ENCODE data around the gene CCDC180.
"Not testable (repeated sequence)": the region's sequence is repeated elsewhere in the genome, so short reads cannot be mapped to it uniquely, and the experiment has no call there.

The CCDC180 gene

DNA sequence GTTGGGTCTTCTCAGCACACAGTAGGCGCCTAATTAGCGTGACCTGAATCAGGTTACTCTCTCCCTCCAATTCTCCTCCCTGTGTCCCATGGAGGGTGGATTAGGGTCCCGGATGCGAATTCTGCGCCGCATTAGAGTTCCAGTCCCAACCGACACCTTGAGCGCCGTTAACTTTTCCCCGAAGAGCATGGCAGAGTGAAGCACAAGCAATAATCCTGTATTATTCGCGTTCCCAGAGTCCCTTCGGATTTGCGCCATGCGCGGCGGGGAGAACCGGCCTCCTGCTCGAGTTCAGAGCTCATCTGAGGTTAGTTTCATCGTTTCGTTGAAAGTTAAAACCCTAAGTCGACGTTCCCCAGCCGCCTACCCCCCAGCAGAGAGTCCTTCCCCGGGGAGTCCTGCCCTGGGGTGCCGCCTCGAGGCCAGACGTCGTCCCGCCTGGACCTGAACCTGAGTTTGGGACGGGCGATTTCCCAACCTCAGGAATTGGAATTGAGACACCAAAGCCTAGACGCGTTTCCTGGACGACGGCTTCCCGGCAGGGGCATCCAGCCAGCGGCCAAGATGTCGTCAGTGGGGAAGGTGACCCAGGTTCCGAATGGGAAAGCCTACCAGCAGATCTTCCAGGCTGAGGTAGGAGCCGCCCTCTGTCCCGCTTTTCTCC is at the start of gene CCDC180:
CCDC180 (plus strand) TSS at position 160 of the 664 bp plus-strand sequence; CDS start at position 565, 405 bp downstream.
- DNase-seq = no peak

DNA sequence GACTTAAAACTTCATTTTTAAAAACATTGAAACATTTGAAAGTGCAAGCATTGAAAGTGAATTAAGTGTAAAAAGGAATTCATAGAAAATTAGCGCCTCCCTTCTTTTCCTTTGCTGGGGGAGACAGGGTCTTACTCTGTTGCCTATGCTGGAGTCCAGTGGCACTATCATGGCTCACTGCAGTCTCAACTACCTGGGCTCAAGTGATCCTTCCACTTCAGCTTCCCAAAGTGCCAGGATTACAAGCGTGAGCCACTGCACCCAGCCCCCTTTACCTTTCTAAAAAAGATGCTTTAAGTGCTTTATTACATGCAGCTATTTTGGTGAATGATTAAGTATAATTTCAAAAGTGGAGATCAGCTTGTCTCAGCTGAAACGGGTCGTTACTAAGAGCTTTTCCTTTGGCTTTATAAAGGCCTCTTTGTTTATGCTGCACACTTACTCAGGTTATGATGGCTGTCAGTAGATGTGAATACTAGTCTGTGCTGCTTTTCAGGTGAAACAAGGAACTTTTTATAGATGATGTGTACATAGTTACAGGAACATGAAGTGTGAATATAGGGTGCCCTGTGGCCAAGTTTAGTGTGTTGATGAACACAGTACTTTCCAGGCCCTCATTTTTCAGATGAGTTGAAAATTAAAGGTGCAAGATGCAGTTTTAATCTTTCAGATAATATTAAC is 47.5 kb upstream of the CCDC180 start:
- DNase-seq = not testable (repeated sequence)

- no peak for DNase-seq
Observed at GRCh38 chr9:97271292-97271691, 36.2 kb upstream of the CCDC180 start.

- DNase-seq = no peak
Observed at GRCh38 chr9:97272072-97272471, 35.4 kb upstream of the CCDC180 start.

DNA sequence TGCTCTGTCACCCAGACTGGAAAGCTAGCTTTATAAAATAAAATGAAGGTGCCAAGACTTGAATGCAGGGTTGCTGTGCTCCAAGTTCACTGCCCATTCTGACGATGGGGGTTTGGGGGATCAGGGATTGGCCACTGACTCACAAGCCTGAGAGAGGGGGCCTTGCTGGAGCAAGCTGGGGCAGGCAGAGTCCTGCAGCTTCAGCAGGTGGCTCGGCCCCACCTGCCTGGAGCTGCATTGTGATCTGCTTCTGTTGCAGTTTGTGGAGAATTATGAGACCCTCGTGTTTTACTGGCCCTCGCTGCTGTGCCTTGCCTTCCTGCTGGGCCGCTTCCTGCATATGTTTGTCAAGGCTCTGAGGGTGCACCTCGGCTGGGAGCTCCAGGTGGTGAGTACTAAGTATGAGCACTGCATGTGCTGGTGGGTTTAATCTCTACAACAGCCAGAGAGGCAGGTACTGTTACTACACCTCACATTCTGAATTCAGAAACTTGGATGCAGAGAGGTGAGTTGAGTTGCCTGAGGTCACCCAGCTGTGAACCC is 31.1 kb upstream of the CCDC180 start:
- no peak for DNase-seq

GRCh38 chr9:97277953-97278352 is 29.5 kb upstream of the CCDC180 start:
- DNase-seq = no peak

DNA sequence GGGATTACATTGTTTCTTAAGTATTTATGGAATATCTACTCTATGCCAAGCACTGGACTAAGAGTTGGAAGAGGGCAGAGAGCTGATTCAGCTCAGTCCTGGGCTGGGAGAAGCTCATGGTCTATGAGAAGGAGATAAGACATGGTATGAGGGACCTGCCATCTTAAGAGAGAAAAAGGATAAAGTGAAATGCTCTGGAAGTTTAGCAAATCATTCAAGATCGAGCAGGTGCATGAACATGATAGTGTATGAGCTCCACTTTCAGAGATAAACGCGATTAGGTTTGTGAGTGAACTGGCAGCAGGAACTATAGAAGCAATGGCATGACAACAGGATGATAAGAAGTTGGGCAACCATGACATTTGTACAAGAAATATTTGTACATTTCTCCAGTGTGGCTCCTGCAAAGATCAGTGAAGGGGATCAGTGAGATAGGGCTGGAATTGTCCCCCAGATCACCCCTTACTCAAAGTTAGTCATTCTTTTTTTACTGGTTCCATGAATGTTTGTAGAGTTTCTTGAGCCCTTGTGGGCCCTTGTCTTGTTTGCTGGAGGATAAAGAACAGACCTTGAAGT is 26.6 kb upstream of the CCDC180 start:
- DNase-seq = no peak

DNA sequence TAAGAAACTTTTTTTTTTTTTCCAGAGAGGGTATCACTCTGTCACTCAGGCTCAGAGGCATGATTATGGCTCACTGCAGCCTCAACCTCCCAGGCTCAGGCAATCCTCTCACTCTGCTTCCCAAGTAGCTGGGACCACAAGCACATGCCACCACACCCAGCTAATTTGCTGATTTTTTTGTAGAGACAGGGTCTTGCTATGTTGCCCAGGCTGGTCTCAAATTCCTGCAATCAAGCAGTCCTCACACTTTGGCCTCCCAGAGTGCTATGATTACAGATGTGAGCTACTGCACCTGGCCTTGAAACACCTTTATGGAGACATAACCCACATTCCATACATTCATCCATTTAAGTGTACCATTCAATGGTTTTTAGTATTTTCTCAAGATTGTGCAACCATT is 23.7 kb upstream of the CCDC180 start:
- DNase-seq = no peak

DNA sequence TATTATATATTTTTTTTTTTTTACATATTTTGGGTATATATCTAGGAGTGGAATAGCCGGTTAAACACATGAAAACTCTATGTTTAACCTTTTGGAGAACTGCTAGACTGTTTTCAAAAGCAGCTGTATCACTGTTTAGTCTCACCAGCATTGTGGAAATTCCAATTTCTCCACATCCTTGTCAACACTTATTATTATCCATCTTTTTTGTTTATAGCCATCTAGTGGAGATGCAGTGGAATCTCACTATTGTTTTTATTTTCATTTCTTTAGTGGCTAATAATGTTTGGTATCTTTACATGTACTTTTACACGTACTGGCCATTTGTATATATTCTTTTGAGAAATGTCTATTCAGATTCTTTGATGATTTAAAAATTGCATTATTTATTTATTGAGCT is 22.7 kb upstream of the CCDC180 start:
- DNase-seq = no peak

GRCh38 chr9:97292200-97292599 is 15.3 kb upstream of the CCDC180 start:
- no peak for DNase-seq

- no peak for DNase-seq
Observed at GRCh38 chr9:97293207-97293721, 14.2 kb upstream of the CCDC180 start.

DNA sequence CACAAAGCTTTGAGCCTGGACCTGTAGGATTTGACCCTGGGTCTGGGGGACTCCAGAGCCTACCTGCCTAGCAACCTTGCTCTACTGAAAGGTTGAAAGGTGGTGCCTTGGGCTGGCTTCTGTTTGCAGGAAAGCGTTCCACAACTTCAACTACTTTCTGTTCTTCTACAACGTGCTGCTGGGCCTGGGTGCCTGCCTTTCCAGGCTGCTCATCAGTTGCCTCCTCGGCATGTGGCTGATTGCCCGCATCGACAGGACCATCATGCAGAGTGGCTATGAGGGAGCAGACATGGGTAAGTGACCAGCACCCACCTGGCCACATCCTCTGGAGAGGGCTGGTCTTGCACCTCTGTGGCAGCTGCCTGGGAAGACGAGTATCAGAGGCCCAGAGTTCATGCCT is 13.6 kb upstream of the CCDC180 start:
- DNase-seq = no peak

- no peak for DNase-seq
Observed at GRCh38 chr9:97297889-97298288, 9.6 kb upstream of the CCDC180 start.

GRCh38 chr9:97299809-97300414 is 7.5 kb upstream of the CCDC180 start:
- DNase-seq = no peak

- no peak for DNase-seq
Observed at GRCh38 chr9:97300586-97300985, 6.9 kb upstream of the CCDC180 start.

- DNase-seq = no peak
Observed at GRCh38 chr9:97301974-97302373, 5.5 kb upstream of the CCDC180 start.

GRCh38 chr9:97304586-97304985 is 2.9 kb upstream of the CCDC180 start:
- no peak for DNase-seq

- no peak for DNase-seq
Observed at GRCh38 chr9:97305501-97306298, 1.8 kb upstream of the CCDC180 start.

- DNase-seq = no peak
Observed at GRCh38 chr9:97307091-97307490, 368 bp upstream of the CCDC180 start.

- no peak for DNase-seq
Observed at GRCh38 chr9:97309260-97309659, 1.8 kb downstream of the CCDC180 start.

DNA sequence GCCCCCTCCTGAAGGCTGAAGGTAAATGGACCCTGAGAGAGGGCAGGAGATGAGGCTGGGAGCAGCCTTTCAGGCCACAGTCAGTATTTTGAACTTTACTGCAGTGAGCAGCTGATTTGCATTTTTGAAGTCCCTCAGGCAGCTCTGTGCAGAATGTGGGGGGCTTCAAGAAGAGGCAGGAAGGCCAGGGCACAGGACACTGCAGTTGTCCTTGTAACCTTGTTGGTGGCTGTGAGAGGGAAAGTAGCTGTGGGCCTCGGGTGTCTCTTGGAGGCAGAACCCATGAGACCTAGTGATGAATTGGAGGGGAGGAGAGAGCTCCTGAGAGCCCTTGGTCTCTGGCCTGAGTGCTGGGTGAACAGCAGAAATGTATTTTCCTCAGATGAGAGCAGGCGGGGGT is 2.6 kb downstream of the CCDC180 start:
- no peak for DNase-seq

DNA sequence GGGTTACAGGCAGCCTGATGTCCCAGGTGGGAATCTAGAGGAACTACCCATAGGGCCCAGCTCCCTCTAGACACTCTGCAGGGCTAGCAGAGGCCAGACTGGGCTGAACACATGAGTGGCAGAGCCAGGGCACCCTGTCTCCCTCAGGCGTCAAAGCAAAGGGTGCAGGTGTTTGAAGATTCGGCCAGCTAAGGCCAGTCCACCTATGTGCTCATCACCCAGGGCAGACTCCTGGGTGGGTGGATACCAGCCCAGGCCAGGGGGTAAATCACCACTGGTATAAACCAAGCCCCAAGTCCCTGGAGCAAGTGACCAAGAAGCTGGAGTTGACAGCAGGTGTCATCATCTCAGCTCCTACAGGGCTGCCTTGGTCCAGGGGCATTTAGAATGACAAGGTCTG is 3.4 kb downstream of the CCDC180 start:
- no peak for DNase-seq

All from activated effector memory CD4-positive, alpha-beta T cell treated with Interleukin-2 at 50 U/mL for 16 hours (primary cell).